AG10803 (cell line): Measurements from ENCODE around the gene ATL2.

ENCODE experiments used
- DNase-seq: peaks from one replicate; pipeline ENCODE4 v3.0.0; 2010; ENCODE audit warnings: low read depth
- H3K4me3 ChIP-seq: 2 replicates; pipeline ENCODE4 v1.5.1; 2011; ENCODE audit warnings: mild to moderate bottlenecking, low read length, control low read depth
- CTCF ChIP-seq: conservative IDR thresholded peaks from 2 replicates; pipeline ENCODE4 v1.5.1; 2011; ENCODE audit warnings: mild to moderate bottlenecking, low read length, control low read depth, inconsistent platforms

Gene ATL2

GRCh38 chr2:38245114-38245641, 131.9 kb downstream of the ATL2 start:
- TF ChIP-seq CTCF: no peak
- H3K4me3 ChIP-seq: no peak overlapping the region
- DNase-seq: no peak

GRCh38 chr2:38244301-38244700, 132.8 kb downstream of the ATL2 start:
- DNase-seq: no peak
- no peak overlapping the region for H3K4me3 ChIP-seq
- TF ChIP-seq CTCF: no peak
